GM13976 (cell line): ENCODE measurements around the gene PARD6B.

Experiments
- DNase-seq: peaks from one replicate; pipeline ENCODE4 v3.0.0; 2012; ENCODE audit warnings: low spot score
- in situ Hi-C: fragments of 300-500 bp; cut with MboI; formaldehyde crosslinking; loops from one replicate; pipeline ENCODE4 v1.12.0; 2022; ENCODE audit warnings: low sequenced_read_pairs, mixed read lengths, inconsistent platforms; ENCODE audit not compliant: unreplicated experiment
- TF ChIP-seq, protein P1 (sequence below): IDR thresholded peaks from 2 replicates; pipeline ENCODE4 v1.5.1; 2012; ENCODE audit warnings: borderline replicate concordance, mild to moderate bottlenecking; ENCODE audit not compliant: insufficient read depth; ENCODE audit errors: extremely low read depth, missing control alignments, control extremely low read depth

PARD6B gene

DNA sequence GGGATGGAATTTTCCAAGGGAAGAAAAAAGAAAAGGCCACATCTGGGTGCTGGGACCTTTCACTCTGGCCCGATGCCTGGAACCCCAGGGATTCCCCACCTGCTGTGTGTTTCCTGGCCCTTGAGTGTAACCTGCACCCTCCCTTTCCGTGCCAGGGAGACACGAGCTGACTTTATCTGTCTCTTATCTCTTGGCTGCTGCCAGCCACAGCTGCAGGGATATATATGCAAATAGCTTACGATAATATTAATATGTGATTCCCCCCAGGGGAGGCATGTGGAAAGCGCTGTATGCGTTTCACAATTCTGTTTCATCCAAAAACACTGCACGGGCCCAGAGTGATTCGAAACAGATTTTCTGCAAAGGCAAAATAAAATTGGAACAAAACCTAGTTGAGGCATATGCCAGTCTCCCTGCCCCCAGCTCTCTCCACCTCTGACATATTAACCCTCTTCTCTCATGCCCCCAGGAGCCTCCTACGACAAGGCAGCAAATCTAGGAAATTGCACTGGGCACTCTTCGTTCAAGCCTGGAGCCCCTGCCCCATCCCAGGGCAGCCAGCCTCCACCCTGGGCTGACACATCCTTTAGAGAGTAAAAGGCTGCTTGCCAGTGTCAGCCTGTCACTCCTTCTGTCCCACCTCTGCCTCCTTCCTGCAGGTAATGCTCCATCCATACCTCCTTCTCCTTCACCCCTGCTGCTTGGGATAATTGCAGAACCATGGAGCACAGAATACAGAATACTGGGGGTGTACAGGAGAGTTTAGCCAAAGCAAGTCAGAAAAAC lies 41.3 kb upstream of the PARD6B start:
- TF ChIP-seq, protein P1, sequence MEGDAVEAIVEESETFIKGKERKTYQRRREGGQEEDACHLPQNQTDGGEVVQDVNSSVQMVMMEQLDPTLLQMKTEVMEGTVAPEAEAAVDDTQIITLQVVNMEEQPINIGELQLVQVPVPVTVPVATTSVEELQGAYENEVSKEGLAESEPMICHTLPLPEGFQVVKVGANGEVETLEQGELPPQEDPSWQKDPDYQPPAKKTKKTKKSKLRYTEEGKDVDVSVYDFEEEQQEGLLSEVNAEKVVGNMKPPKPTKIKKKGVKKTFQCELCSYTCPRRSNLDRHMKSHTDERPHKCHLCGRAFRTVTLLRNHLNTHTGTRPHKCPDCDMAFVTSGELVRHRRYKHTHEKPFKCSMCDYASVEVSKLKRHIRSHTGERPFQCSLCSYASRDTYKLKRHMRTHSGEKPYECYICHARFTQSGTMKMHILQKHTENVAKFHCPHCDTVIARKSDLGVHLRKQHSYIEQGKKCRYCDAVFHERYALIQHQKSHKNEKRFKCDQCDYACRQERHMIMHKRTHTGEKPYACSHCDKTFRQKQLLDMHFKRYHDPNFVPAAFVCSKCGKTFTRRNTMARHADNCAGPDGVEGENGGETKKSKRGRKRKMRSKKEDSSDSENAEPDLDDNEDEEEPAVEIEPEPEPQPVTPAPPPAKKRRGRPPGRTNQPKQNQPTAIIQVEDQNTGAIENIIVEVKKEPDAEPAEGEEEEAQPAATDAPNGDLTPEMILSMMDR = no peak
- in situ Hi-C loops = no loop called here
- no peak for DNase-seq

DNA sequence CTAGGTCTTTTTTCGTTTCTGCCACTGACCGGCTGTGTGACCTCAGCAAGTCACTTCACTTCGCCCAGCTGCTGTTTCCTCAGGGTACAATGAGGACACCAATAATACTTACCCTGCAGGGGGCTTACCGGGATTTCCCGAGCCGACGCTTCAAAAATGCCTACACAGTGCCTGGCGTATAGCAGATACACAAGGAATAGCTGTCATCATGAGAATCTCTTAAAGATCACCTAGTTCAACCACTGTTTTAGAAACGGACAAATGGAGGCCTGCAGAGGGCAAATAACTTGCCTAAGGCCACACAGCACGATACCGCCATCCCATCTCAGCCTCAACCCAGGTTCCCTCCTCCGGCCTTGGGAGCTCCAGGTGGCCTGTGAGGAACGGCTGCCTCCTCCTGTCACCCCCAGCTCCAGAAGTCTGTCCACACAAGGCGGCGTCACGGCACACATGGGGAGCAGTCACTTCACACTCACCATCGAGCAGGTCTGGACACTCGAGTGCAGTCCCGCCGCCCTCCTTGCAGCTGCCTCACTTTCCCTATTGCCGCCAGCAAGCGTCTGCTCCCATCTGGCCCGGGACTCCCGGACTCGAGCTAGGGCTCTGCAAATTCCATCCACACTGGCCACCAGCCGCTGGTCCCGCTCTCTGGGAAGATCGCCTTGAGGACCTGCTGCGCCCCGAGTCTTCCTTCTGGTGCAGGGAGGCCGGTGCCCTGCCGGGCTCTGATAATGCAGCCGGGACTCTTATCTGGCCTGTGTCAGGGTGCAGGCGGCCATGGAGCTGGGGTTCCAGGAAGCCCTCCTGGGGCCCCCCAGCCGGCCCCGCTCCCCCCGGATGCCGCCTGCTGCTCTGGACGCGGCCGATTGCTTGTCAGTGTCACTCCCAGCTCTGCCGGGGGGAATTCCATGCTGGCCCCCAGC lies 40.5 kb upstream of the PARD6B start, which contains the start of gene RIPOR3:
Gene RIPOR3, minus strand, starts transcription at position 893 of the 923 bp plus-strand sequence. Its CDS starts 414 bp downstream, at position 479.
- DNase-seq = no peak
- TF ChIP-seq, protein P1 = no peak
- in situ Hi-C loops = no loop called here

DNA sequence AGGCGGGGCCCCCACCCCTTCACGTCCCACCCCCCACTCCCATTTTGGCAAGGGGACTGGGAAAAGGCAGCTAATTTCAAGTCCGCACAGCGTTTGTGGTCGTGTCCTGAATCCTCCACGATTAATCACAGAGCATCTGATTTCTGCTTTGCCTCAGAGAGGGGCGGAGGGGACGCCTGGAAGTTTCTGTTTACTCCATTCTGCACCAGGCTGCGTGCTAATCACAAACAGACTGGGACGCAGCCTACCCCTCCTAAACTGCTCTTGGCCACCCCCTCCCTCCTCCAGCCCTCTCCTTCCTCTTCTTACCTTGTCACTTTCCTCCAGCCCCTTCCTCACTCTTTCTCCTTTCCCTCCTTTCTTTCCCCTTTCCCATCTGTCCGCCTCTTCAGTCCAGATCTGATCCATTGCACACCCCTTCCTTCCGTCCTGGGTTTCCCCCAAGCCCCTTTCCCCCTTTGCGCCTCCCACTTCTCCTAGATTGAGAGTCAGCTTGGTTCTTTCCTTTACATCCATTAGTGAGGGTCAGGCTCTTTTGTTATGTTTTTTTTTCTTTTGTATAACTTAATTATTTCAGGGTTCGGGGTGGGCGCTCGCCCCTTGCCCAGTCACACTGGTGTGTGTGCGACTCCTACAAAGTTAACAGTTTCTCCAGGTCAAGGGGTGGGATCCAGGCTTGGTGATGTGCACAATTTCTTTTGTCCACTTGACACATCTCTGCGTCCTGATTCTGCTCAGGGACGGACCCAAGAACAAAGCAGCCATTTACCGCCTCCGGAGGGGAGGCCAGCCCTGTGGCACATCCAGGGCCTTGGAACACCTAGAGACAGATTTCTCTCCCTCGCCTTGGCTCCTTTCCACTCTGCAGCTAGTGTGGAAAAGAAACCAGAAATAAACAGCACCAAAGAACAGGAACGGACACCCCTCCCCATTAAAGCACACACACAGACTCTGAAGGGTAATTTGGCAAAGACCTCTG lies 39.5 kb upstream of the PARD6B start:
- in situ Hi-C loops = no loop called here
- no peak for DNase-seq

DNA sequence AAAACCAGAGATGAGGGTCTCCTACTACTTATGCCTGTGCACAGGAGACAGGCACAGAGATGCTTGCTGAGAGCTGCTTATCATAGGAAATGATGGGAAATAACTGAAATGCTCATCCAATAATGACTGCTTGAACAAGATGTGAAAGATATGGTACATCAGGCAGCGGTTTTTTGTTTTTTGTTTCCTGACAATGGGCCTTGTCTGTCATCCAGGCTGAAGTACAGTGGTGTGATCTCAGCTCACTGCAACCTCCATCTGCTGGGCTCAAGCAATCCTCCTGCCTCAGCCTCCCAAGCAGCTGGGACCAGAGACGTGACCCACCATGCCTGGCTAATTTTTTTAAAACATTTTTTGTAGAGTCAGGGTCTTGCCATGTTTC lies 38.8 kb upstream of the PARD6B start:
- in situ Hi-C loops = no loop called here
- TF ChIP-seq, protein P1 = no peak
- no peak for DNase-seq

More for the DNA sequence above, 39.5 kb upstream of the PARD6B start:
- TF ChIP-seq, protein P1 = no peak

DNA sequence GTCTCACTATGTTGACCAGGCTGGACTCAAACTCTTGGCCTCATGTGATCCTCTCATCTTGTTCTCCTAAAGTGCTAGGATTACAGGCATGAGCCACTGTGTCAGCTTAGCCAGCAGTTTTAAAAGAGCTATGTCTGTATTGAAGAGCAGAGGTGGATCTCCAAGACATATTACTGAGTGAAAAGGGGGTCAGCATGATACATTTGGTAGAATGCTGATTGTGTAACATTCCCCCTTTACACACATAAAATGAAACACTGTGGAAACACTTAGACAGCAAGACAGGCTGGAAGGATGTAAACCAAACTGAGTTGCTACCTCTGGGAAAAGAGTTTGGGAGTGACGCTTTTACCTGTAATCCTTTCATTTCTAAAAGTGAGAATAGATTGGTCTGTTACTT lies 38.4 kb upstream of the PARD6B start:
- no peak for DNase-seq
- in situ Hi-C loops = no loop called here
- TF ChIP-seq, protein P1 = no peak

DNA sequence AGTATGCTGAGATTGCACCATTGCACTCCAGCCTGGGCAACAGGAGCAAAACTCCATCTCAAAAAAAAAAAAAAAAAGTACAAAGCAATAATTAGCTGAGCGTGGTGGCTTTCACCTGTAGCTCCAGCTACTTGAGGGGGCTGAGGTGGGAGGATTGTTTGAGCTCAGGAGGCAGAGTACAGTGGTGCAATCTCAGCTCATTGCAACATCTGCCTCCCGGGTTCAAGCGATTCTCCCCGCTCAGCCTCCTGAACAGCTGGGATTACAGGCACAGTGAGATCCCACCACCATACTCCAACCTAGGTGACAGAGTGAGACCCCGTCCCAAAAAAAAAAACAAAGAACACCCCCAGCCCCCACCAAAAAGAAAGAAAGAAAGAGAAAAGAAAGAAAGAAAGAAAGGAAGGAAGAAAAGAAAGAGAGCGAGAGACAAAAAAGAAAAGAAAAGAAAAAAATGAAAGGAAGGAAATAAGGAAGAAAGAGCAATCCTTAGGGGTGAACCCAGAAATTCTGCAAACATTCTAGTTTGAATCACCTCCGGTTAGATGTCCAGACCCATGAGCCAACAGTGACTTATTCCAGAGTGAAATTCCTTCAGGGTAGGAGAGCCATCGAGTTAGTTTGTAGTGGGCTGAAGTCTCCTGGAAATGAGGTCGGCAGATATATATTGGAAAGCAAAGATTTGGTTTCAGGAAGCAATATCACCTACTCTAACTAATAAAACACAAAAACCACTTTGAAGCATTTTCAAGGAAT lies 36.8 kb upstream of the PARD6B start:
- DNase-seq = no peak
- in situ Hi-C loops = no loop called here
- TF ChIP-seq, protein P1 = no peak
